Measurements from ENCODE around the gene C1QL3.

The C1QL3 gene

DNA sequence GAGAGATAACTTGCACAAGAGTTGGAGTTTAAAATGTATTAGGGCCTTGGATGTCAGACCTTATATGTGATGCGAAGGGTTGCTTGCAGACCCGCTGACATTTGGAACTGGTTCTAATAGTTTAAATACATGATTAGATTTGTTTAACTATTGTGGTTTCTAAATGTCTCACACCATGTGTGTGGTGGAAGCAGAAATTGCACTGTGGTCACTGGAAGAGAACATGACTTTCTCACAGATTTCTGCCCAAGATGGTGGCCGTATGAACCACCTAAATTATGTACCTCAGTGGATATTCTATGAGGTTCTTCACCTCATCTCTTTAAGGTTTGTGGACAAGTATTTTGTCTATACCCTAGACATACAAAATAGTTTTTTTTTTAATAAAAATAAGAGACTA lies 8.2 kb upstream of the C1QL3 start:
- no peak overlapping the region for H3K27ac ChIP-seq (ENCODE audit: low read length)
- no peak for ATAC-seq (ENCODE audit: insufficient read depth, low read depth)

DNA sequence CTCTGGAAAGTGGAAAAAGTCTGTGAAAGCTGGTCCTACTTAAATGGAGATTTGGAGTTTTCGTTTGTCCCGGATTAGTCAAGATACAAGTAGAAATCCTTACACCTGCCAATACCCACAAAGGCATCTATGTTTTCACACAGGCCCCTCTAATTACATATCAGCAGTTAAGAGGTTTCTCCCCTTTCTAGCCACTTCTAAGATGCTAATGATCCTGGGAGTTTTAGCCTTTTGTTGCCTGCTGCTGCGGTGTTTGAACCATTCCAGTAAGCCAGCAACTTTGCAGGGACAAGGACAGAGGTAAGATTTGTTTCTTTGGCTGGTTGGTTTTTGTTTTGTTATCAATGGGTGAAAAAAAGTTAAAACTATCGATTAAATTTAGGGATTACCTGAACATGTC lies 5.8 kb upstream of the C1QL3 start:
- no peak overlapping the region for H3K27ac ChIP-seq (ENCODE audit: low read length)
- H3K9ac ChIP-seq (ENCODE audit: low read depth, low read length) = no peak overlapping the region
- ATAC-seq (ENCODE audit: insufficient read depth, low read depth) (no peak), DNase-seq (no peak)
- no peak for TF ChIP-seq EZH2 (IDR thresholded peaks at IDR 0.05; ENCODE audit: borderline replicate concordance, low read depth, low read length, severe bottlenecking)
- TF ChIP-seq, protein P1, sequence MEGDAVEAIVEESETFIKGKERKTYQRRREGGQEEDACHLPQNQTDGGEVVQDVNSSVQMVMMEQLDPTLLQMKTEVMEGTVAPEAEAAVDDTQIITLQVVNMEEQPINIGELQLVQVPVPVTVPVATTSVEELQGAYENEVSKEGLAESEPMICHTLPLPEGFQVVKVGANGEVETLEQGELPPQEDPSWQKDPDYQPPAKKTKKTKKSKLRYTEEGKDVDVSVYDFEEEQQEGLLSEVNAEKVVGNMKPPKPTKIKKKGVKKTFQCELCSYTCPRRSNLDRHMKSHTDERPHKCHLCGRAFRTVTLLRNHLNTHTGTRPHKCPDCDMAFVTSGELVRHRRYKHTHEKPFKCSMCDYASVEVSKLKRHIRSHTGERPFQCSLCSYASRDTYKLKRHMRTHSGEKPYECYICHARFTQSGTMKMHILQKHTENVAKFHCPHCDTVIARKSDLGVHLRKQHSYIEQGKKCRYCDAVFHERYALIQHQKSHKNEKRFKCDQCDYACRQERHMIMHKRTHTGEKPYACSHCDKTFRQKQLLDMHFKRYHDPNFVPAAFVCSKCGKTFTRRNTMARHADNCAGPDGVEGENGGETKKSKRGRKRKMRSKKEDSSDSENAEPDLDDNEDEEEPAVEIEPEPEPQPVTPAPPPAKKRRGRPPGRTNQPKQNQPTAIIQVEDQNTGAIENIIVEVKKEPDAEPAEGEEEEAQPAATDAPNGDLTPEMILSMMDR (IDR thresholded peaks at IDR 0.05; ENCODE audit: borderline replicate concordance, extremely low read depth, low read length, poor library complexity, severe bottlenecking) = no peak
- H2AFZ ChIP-seq (ENCODE audit: low read depth, low read length) = no peak overlapping the region
- H3K79me2 ChIP-seq (ENCODE audit: insufficient read depth, low read length) = no peaks in the 10 kb centered on the region
- H3K4me1 ChIP-seq (ENCODE audit: insufficient read depth, low read length) = no peaks in the 10 kb centered on the region
- H3K36me3 ChIP-seq (ENCODE audit: insufficient read depth, low read length) = no peaks in the 10 kb centered on the region
- H4K20me1 ChIP-seq (ENCODE audit: insufficient read depth, low read length) = no peaks in the 10 kb centered on the region
- no peaks in the 10 kb centered on the region for H3K27me3 ChIP-seq (ENCODE audit: insufficient read depth, low read length, poor library complexity)
- H3K4me2 ChIP-seq (ENCODE audit: insufficient read depth, low read length) = no peak overlapping the region
- no peaks in the 10 kb centered on the region for H3K9me3 ChIP-seq (ENCODE audit: insufficient read depth, low read length, severe bottlenecking)
- H3K4me3 ChIP-seq (ENCODE audit: low read depth in 1 of 2, low read length in 2 of 2) = no peak overlapping the region

More for the DNA sequence above, 8.2 kb upstream of the C1QL3 start:
- DNase-seq = no peak
- Histone ChIP-seq H3K4me3 (ENCODE audit: low read depth in 1 of 2, low read length in 2 of 2) (no peak overlapping the region), H3K9me3 (ENCODE audit: insufficient read depth, low read length, severe bottlenecking) (no peaks in the 10 kb centered on the region), H3K27me3 (ENCODE audit: insufficient read depth, low read length, poor library complexity) (no peaks in the 10 kb centered on the region), H3K36me3 (ENCODE audit: insufficient read depth, low read length) (no peaks in the 10 kb centered on the region), H3K4me2 (ENCODE audit: insufficient read depth, low read length) (no peak overlapping the region), H4K20me1 (ENCODE audit: insufficient read depth, low read length) (no peaks in the 10 kb centered on the region), H3K4me1 (ENCODE audit: insufficient read depth, low read length) (no peaks in the 10 kb centered on the region), H3K79me2 (ENCODE audit: insufficient read depth, low read length) (no peaks in the 10 kb centered on the region), H2AFZ (ENCODE audit: low read depth, low read length) (no peak overlapping the region), H3K9ac (ENCODE audit: low read depth, low read length) (no peak overlapping the region)
- TF ChIP-seq, protein P1 (IDR thresholded peaks at IDR 0.05; ENCODE audit: borderline replicate concordance, extremely low read depth, low read length, poor library complexity, severe bottlenecking) = no peak
- TF ChIP-seq EZH2 (IDR thresholded peaks at IDR 0.05; ENCODE audit: borderline replicate concordance, low read depth, low read length, severe bottlenecking) = no peak

DNA sequence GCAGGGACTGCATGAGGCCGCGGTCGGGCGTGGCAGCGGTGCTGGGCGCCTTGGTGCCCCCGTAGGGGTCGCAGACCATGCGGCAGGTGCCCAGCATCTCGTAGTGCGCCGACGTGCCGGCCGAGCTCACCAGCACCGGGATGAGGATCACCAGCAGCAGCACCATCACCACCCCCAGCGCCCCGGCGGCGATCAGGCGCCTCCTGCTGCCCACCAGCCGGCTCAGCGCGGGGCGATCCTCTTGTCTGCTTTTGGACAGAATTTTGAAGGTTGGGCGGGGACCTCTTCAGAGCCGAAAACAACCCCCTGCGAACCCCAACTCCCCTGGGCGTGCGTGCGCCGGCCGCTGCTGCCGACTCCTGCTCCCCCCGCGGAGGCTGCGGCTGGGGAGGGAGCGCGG lies 779 bp downstream of the C1QL3 start:
- no peak overlapping the region for H3K9ac ChIP-seq (ENCODE audit: low read depth, low read length)
- DNase-seq = no peak
- no peaks in the 10 kb centered on the region for H4K20me1 ChIP-seq (ENCODE audit: insufficient read depth, low read length)
- no peak overlapping the region for H3K27ac ChIP-seq (ENCODE audit: low read length)
- no peak overlapping the region for H3K4me2 ChIP-seq (ENCODE audit: insufficient read depth, low read length)
- no peak overlapping the region for H2AFZ ChIP-seq (ENCODE audit: low read depth, low read length)
- H3K27me3 ChIP-seq (ENCODE audit: insufficient read depth, low read length, poor library complexity) = no peaks in the 10 kb centered on the region
- no peak overlapping the region for H3K4me3 ChIP-seq (ENCODE audit: low read depth in 1 of 2, low read length in 2 of 2)
- H3K9me3 ChIP-seq (ENCODE audit: insufficient read depth, low read length, severe bottlenecking) = no peaks in the 10 kb centered on the region
- no peaks in the 10 kb centered on the region for H3K4me1 ChIP-seq (ENCODE audit: insufficient read depth, low read length)
- no peak for ATAC-seq (ENCODE audit: insufficient read depth, low read depth)
- TF ChIP-seq EZH2 (IDR thresholded peaks at IDR 0.05; ENCODE audit: borderline replicate concordance, low read depth, low read length, severe bottlenecking) = no peak
- no peaks in the 10 kb centered on the region for H3K79me2 ChIP-seq (ENCODE audit: insufficient read depth, low read length)
- peaks cover 9% of the 10 kb centered on the region for H3K36me3 ChIP-seq (ENCODE audit: insufficient read depth, low read length)

DNA sequence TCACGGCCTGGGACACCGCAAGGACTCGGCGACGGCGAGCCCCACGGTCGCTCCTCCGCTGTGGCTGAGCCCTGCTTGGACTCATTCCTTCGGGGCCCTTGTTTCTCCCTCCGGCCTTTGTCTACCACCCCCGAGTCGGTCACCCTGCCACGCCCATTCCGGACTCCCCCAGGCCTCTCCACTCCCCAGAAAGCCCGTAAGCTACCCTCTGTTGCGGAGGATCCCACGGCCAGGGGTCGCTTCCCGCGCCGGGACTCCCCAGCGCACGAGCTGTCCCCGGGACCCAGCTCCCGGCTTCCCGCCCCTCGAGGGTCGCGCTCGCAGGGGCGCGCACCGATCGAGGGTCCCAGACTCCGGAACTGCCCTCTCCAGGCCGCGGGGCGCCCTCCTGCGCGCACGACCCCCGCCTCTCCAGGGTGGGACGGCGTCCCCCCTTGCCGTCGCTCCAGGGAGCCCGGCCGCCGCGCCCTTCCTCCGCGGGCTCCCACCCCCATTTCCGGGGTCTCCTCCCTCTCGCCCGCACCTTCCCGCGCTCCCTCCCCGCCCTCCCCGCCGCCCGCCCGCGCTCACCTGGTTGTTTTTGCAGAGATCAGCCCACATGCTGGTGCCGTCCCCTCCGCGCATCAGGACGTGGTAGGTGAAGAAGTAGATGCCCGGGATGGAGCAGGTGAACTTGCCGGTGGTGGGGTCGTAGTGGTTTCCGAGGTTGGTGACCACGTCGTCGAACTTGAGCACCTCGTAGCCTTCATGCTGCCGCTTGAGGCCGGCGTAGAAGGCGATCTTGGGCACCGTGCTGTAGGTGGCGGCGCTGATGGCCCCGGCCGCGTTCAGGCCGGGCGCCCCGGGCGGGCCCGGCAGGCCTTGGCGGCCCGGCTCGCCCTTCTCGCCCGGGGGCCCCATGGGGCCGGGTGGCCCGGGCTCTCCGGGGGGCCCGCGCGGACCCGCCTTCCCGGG lies 1.5 kb downstream of the C1QL3 start:
- no peak overlapping the region for H3K4me3 ChIP-seq (ENCODE audit: low read depth in 1 of 2, low read length in 2 of 2)
- H3K36me3 ChIP-seq (ENCODE audit: insufficient read depth, low read length) = peaks cover 9% of the 10 kb centered on the region
- no peaks in the 10 kb centered on the region for H3K9me3 ChIP-seq (ENCODE audit: insufficient read depth, low read length, severe bottlenecking)
- TF ChIP-seq, protein P1 (IDR thresholded peaks at IDR 0.05; ENCODE audit: borderline replicate concordance, extremely low read depth, low read length, poor library complexity, severe bottlenecking) = no peak
- no peak for TF ChIP-seq EZH2 (IDR thresholded peaks at IDR 0.05; ENCODE audit: borderline replicate concordance, low read depth, low read length, severe bottlenecking)
- H4K20me1 ChIP-seq (ENCODE audit: insufficient read depth, low read length) = no peaks in the 10 kb centered on the region
- no peaks in the 10 kb centered on the region for H3K27me3 ChIP-seq (ENCODE audit: insufficient read depth, low read length, poor library complexity)
- DNase-seq (no peak), ATAC-seq (ENCODE audit: insufficient read depth, low read depth) (no peak)
- no peak overlapping the region for H3K27ac ChIP-seq (ENCODE audit: low read length)
- no peaks in the 10 kb centered on the region for H3K4me1 ChIP-seq (ENCODE audit: insufficient read depth, low read length)
- no peaks in the 10 kb centered on the region for H3K79me2 ChIP-seq (ENCODE audit: insufficient read depth, low read length)
- H2AFZ ChIP-seq (ENCODE audit: low read depth, low read length) = no peak overlapping the region
- no peak overlapping the region for H3K9ac ChIP-seq (ENCODE audit: low read depth, low read length)
- no peak overlapping the region for H3K4me2 ChIP-seq (ENCODE audit: insufficient read depth, low read length)
